H1 (cell line): ENCODE results near the gene TMEM250. TPM values are rescaled to one million over a fixed set of nuclear protein-coding genes. Genes with fewer than 3 reads are reported as not detected.

Experiments used
- CTCF ChIA-PET: fragments of 300-600 bp; sonication (Branson Sonifier 250); formaldehyde crosslinking; loops from one replicate; lab custom pipeline; 2021; ENCODE audit not compliant: partially characterized antibody; lab: Charles Lee
- POLR2A ChIA-PET: fragments of 300-600 bp; sonication (Branson Sonifier 250); formaldehyde crosslinking; loops from one replicate; lab custom pipeline; 2021; ENCODE audit warnings: inconsistent platforms; ENCODE audit not compliant: partially characterized antibody; lab: Charles Lee
- DNase-seq, 2 experiments: peaks; one replicate each; pipeline versions ENCODE4 v3.0.0 to v3.0.0-alpha.2; 2010 to 2022; ENCODE audit warnings: low spot score in 2 of 2, low read depth in 1 of 2, mixed read lengths in 1 of 2
- FAIRE-seq: peaks from 2 replicates; lab custom pipeline; 2011; peaks lifted over from hg19 to GRCh38; lab: Jason Lieb, UNC
- H2AFZ ChIP-seq: 2 replicates; pipeline ENCODE4 v1.8.1; 2012; ENCODE audit warnings: low read length, inconsistent platforms
- H2AK5ac ChIP-seq: 2 replicates; pipeline ENCODE4 v1.6.1; 2013; ENCODE audit warnings: low read depth, low read length
- H2BK120ac ChIP-seq: replicated peaks from 2 replicates; pipeline ENCODE3; 2013; ENCODE audit warnings: low read depth, low read length, inconsistent platforms
- H2BK12ac ChIP-seq: 2 replicates; pipeline ENCODE4 v1.6.1; 2013; ENCODE audit warnings: low read depth, low read length
- H2BK15ac ChIP-seq: 2 replicates; pipeline ENCODE4 v1.6.1; 2013; ENCODE audit warnings: low read length
- H2BK20ac ChIP-seq: 2 replicates; pipeline ENCODE4 v1.6.1; 2013; ENCODE audit warnings: low read length
- H2BK5ac ChIP-seq: 2 replicates; pipeline ENCODE4 v1.6.1; 2013; ENCODE audit warnings: low read depth, low read length
- H3K14ac ChIP-seq: 2 replicates; pipeline ENCODE4 v1.6.1; 2013; ENCODE audit warnings: inconsistent platforms; ENCODE audit not compliant: insufficient read length
- H3K18ac ChIP-seq: 2 replicates; pipeline ENCODE4 v1.6.1; 2013; ENCODE audit warnings: low read length; ENCODE audit errors: extremely low read depth
- H3K23ac ChIP-seq: 2 replicates; pipeline ENCODE4 v1.6.1; 2013; ENCODE audit warnings: inconsistent platforms; ENCODE audit not compliant: insufficient read length
- H3K23me2 ChIP-seq: 2 replicates; pipeline ENCODE4 v1.6.1; 2013; ENCODE audit warnings: low read depth, low read length
- H3K27ac ChIP-seq: 2 replicates; pipeline ENCODE4 v1.6.1; 2011; ENCODE audit warnings: low read depth, low read length, inconsistent platforms
- H3K27me3 ChIP-seq, 4 experiments: replicated peaks in 1 of 4; 1 replicate in 1 of 4; 2 replicates in 3 of 4; pipeline versions ENCODE4 v1.6.1 to v1.8.1; 2011 to 2013; ENCODE audit warnings: low read length in 3 of 4, mild to moderate bottlenecking in 3 of 4, inconsistent platforms in 2 of 4, mixed read lengths in 2 of 4, moderate library complexity in 1 of 4; ENCODE audit not compliant: control insufficient read depth in 3 of 4, insufficient read depth in 3 of 4; ENCODE audit errors: extremely low read depth in 1 of 4
- H3K36me3 ChIP-seq, 4 experiments: 2 replicates each; pipeline versions ENCODE4 v1.6.1 to v1.8.1; 2011 to 2013; ENCODE audit warnings: mild to moderate bottlenecking in 4 of 4, low read length in 3 of 4, moderate library complexity in 2 of 4, control low read depth in 1 of 4, inconsistent platforms in 1 of 4; ENCODE audit not compliant: insufficient read depth in 4 of 4, control insufficient read depth in 2 of 4
- H3K4ac ChIP-seq: replicated peaks from 2 replicates; pipeline ENCODE3; 2013; ENCODE audit warnings: low read length, low read depth, mixed read lengths, inconsistent platforms; ENCODE audit not compliant: insufficient read length
- H3K4me1 ChIP-seq, 4 experiments: replicated peaks in 1 of 4; 1 replicate in 1 of 4; 2 replicates in 3 of 4; pipeline versions ENCODE4 v1.6.1 to v1.8.1; 2011 to 2013; ENCODE audit warnings: low read length in 3 of 4, inconsistent platforms in 2 of 4, mixed read lengths in 1 of 4; ENCODE audit not compliant: insufficient read depth in 4 of 4, control insufficient read depth in 3 of 4
- H3K4me2 ChIP-seq, 2 experiments: 2 replicates each; pipeline versions ENCODE4 v1.6.1 to v1.8.1; 2011 to 2013; ENCODE audit warnings: low read depth in 2 of 2, low read length in 2 of 2, control low read depth in 1 of 2, inconsistent platforms in 1 of 2, mild to moderate bottlenecking in 1 of 2; ENCODE audit not compliant: insufficient read depth in 1 of 2
- H3K4me3 ChIP-seq, 4 experiments: fragments of 200-600, 300-600 bp in 1 of 4; sonication (generic), shearing (Covaris generic), sonication (Bioruptor Twin) in 1 of 4; 2 replicates each; pipeline versions ENCODE4 v1.5.1 to v1.8.1; 2011 to 2016; ENCODE audit warnings: low read length in 4 of 4, low read depth in 3 of 4, control low read depth in 2 of 4, inconsistent platforms in 2 of 4, mild to moderate bottlenecking in 2 of 4, mixed read lengths in 1 of 4, moderate library complexity in 1 of 4; ENCODE audit not compliant: insufficient read depth in 2 of 4; ENCODE audit errors: extremely low read depth in 1 of 4
- H3K56ac ChIP-seq: replicated peaks from 2 replicates; pipeline ENCODE3; 2013; ENCODE audit warnings: low read depth, mild to moderate bottlenecking, mixed read lengths, low read length, inconsistent platforms; ENCODE audit not compliant: insufficient read length
- H3K79me1 ChIP-seq: 2 replicates; pipeline ENCODE4 v1.6.1; 2013; ENCODE audit warnings: low read depth, low read length, control low read depth
- H3K79me2 ChIP-seq, 2 experiments: 2 replicates each; pipeline versions ENCODE4 v1.6.1 to v1.8.1; 2012 to 2013; ENCODE audit warnings: low read length in 2 of 2, mild to moderate bottlenecking in 2 of 2, inconsistent platforms in 1 of 2; ENCODE audit not compliant: insufficient read depth in 2 of 2, control insufficient read depth in 1 of 2
- H3K9ac ChIP-seq, 4 experiments: replicated peaks in 1 of 4; 1 replicate in 1 of 4; 2 replicates in 3 of 4; pipeline versions ENCODE4 v1.6.1 to v1.8.1; 2011 to 2013; ENCODE audit warnings: low read depth in 3 of 4, low read length in 3 of 4, control low read depth in 2 of 4, mild to moderate bottlenecking in 2 of 4, moderate library complexity in 2 of 4, inconsistent platforms in 1 of 4; ENCODE audit errors: extremely low read depth in 1 of 4
- H3K9me3 ChIP-seq, 2 experiments: 2 replicates each; pipeline versions ENCODE4 v1.6.1 to v1.8.1; 2012 to 2013; ENCODE audit warnings: mild to moderate bottlenecking in 2 of 2, moderate library complexity in 2 of 2, control low read depth in 1 of 2, inconsistent platforms in 1 of 2, low read depth in 1 of 2, low read length in 1 of 2, mixed read lengths in 1 of 2; ENCODE audit not compliant: insufficient read depth in 2 of 2
- H4K20me1 ChIP-seq, 2 experiments: replicated peaks in 1 of 2; 2 replicates each; pipeline versions ENCODE3 to v1.8.1; 2011 to 2013; ENCODE audit warnings: inconsistent platforms in 2 of 2, low read length in 2 of 2, mild to moderate bottlenecking in 1 of 2; ENCODE audit not compliant: insufficient read depth in 2 of 2, control insufficient read depth in 1 of 2
- H4K5ac ChIP-seq: 2 replicates; pipeline ENCODE4 v1.6.1; 2013; ENCODE audit warnings: low read length, low read depth, mixed read lengths, inconsistent platforms; ENCODE audit not compliant: insufficient read length
- H4K8ac ChIP-seq: 2 replicates; pipeline ENCODE4 v1.8.0; 2013; ENCODE audit warnings: mild to moderate bottlenecking, moderate library complexity, low read length, inconsistent platforms; ENCODE audit not compliant: insufficient read depth; ENCODE audit errors: extremely low read depth
- H4K91ac ChIP-seq: replicated peaks from 2 replicates; pipeline ENCODE3; 2013; ENCODE audit warnings: low read length, mixed read lengths, inconsistent platforms; ENCODE audit not compliant: insufficient read length
- ATF2 ChIP-seq: IDR thresholded peaks from 2 replicates; pipeline ENCODE4 v1.6.1; 2012; ENCODE audit warnings: low read length, inconsistent platforms
- CBX8 ChIP-seq: fragments of 300-800, 300-1000 bp; sonication (generic); IDR thresholded peaks from 2 replicates; pipeline ENCODE4 v1.7.1; 2016; ENCODE audit warnings: low read depth, low read length, borderline replicate concordance
- CEBPB ChIP-seq: IDR thresholded peaks from 2 replicates; pipeline ENCODE4 v1.6.1; 2012; ENCODE audit warnings: low read depth, low read length
- FOSL1 ChIP-seq: IDR thresholded peaks from 2 replicates; pipeline ENCODE4 v1.6.1; 2011; ENCODE audit warnings: mild to moderate bottlenecking, low read depth, low read length, moderate library complexity; ENCODE audit not compliant: insufficient read depth
- GTF2F1 ChIP-seq: IDR thresholded peaks from 2 replicates; pipeline ENCODE4 v1.6.1; 2012; ENCODE audit warnings: low read depth, low read length, improper control_type of control experiment, borderline replicate concordance
- HDAC6 ChIP-seq: IDR thresholded peaks from one replicate; pipeline ENCODE4 v1.7.1; 2012; ENCODE audit warnings: low read depth, mild to moderate bottlenecking, inconsistent platforms, low read length, moderate library complexity
- KDM4A ChIP-seq: IDR thresholded peaks from one replicate; pipeline ENCODE4 v1.7.1; 2012; ENCODE audit warnings: low read depth, mild to moderate bottlenecking, moderate library complexity, low read length, inconsistent platforms; ENCODE audit not compliant: severe bottlenecking
- KDM5A ChIP-seq: fragments of 200-600 bp; IDR thresholded peaks from 2 replicates; pipeline ENCODE4 v1.7.1; 2012; ENCODE audit warnings: mild to moderate bottlenecking, low read length, inconsistent platforms, mixed read lengths
- SIN3A ChIP-seq, 2 experiments: IDR thresholded peaks in 1 of 2; conservative IDR thresholded peaks in 1 of 2; 2 replicates each; pipeline ENCODE4 v1.6.1; 2011 to 2012; ENCODE audit warnings: low read length in 2 of 2, improper control_type of control experiment in 1 of 2, low read depth in 1 of 2, mild to moderate bottlenecking in 1 of 2
- TAF1 ChIP-seq: IDR thresholded peaks from 2 replicates; pipeline ENCODE4 v1.6.1; 2011; ENCODE audit warnings: mild to moderate bottlenecking, low read depth, low read length
- whole genome bisulfite sequencing, 2 experiments: shearing (Covaris generic) in 1 of 2; methylation state at CpG; one replicate each; pipeline versions ENCODE4 v1.1.6 to v1.1.7; 2013 to 2015; ENCODE audit warnings: low lambda C conversion rate in 2 of 2, mixed read lengths in 2 of 2, inconsistent platforms in 1 of 2, low coverage in 1 of 2, missing lambda C conversion rate in 1 of 2; ENCODE audit not compliant: insufficient replicate concordance in 2 of 2, insufficient coverage in 1 of 2, insufficient read length in 1 of 2; ENCODE audit errors: extremely low coverage in 1 of 2, missing lambda C conversion rate in 1 of 2; 5-methylcytosine and 5-hydroxymethylcytosine counted together
- polyA plus RNA-seq, 7 experiments: library from polyadenylated mRNA; depleted of rRNA in 3 of 7; stranded (reverse) in 5 of 7; unstranded in 2 of 7; fragments of >200 nt in 5 of 7; fragments of 200-250 nt in 2 of 7; gene quantifications; 1 replicate in 5 of 7; 2 replicates in 1 of 7; 4 replicates in 1 of 7; pipeline versions ENCODE4 v1.2.1 to v1.2.3, GENCODE V29; 2011 to 2013; ENCODE audit warnings: missing spikeins in 2 of 7, mixed read lengths in 2 of 7
- total RNA-seq: library from RNA; stranded (reverse); fragmentation: NEBNext Ultra II Directional; extraction: Animal tissue kit (Norgen Biotek cat#: 25700); gene quantifications from 2 replicates; pipeline ENCODE4 v1.2.1, GENCODE V29; 2021

TMEM250 gene
- total and polyA plus RNA-seq, 2 of the 8 experiments (the other 6 are each of a cell fraction or from before 2014, with no cell fraction given), result 22.3 to 34.9 TPM

GRCh38 chr9:136108648-136109266 lies 9.9 kb downstream of the TMEM250 start:
- POLR2A ChIA-PET, result interaction anchor here (1.0 to 8.5 kb wide), 4 partner anchors 8 to 51 kb away, joined by 4 to 40 read pairs (median 4); partner anchors contain the start of gene TMEM250
- Histone ChIP-seq H3K79me2 (no peaks in the 10 kb centered on the region), H2BK12ac (peak overlapping the region; percentile 99; the same call in 1 of the 2 replicates), H2BK15ac (no peak overlapping the region), H3K18ac (peak overlapping the region; percentile 96), H3K4me2 (peak overlapping the region; percentile 68 to 74), H3K56ac (peak overlapping the region; percentile 65), H3K9me3 (no peaks in the 10 kb centered on the region), H3K27ac (no peak overlapping the region; the same call in 1 of the 2 replicates), H4K5ac (peak overlapping the region; percentile 69), H3K23ac (no peak overlapping the region), H3K36me3 (no peaks in the 10 kb centered on the region), H2AFZ (no peak overlapping the region), H4K20me1 (no peaks in the 10 kb centered on the region), H2BK5ac (peak overlapping the region; percentile 86; the same call in 1 of the 2 replicates), H4K91ac (peak overlapping the region; percentile 96), H3K23me2 (peaks cover 2% of the 10 kb centered on the region; the same call in 1 of the 2 replicates), H4K8ac (peak overlapping the region; percentile 59; the same call in 1 of the 2 replicates), H3K27me3 (no peaks in the 10 kb centered on the region), H2BK120ac (no peak overlapping the region), H3K79me1 (no peaks in the 10 kb centered on the region), H3K9ac (peak overlapping the region in 1 of 4 experiments; percentile 19; a peak in 1 of 7 replicates), H3K14ac (no peak overlapping the region), H2BK20ac (peak overlapping the region; percentile 99; the same call in 1 of the 2 replicates), H2AK5ac (peak overlapping the region; percentile 41; the same call in 1 of the 2 replicates), H3K4me1 (peaks cover 0 to 53% (median 40%) of the 10 kb centered on the region in 4 experiments; a peak in 6 of 7 replicates), H3K4ac (peak overlapping the region; percentile 74), H3K4me3 (peak overlapping the region in 1 of 4 experiments; percentile 57; a peak in 4 of 8 replicates)
- CTCF ChIA-PET, result interaction anchor here (0.9 to 1.1 kb wide), 2 partner anchors 33 to 136 kb away, joined by 3 to 4 read pairs; no protein-coding TSS in a partner anchor
- 75% methylated on average over 19 of the region's 27 CpGs; no CpG with 5 or more reads in 1 of the 2 experiments for WGBS, 2 experiments
- FAIRE-seq, result no peak
- no peak for DNase-seq
- TF ChIP-seq SIN3A (conservative IDR thresholded peaks at IDR 0.05 in 1 of 2, IDR thresholded peaks at IDR 0.05 in 1 of 2; ENCODE audit: low read depth in 1 of 2, low read length in 2 of 2) (no peak), FOSL1 (no peak), TAF1 (no peak), GTF2F1 (no peak), KDM5A (no peak), CBX8 (no peak), KDM4A (no peak), CEBPB (no peak), HDAC6 (no peak), ATF2 (no peak)
